ENCODE results near the gene AGAP1. TPM values are rescaled to one million over a fixed set of nuclear protein-coding genes. Genes with fewer than 3 reads are reported as not detected.
"Not testable (repeated sequence)": the region's sequence is repeated elsewhere in the genome, so short reads cannot be mapped to it uniquely, and the experiment has no call there.

Gene AGAP1
- total and polyA plus RNA-seq, 8 donors = 5.0 to 27.6 (median 17.4) TPM

- DNase-seq (no peak), ATAC-seq (no peak), FAIRE-seq (no peak)
- no peak overlapping the region for H3K27ac ChIP-seq
- H3K36me3 ChIP-seq = no peaks in the 10 kb centered on the region
- intact Hi-C loops (cut with DNase I) = no loop called here
- H3K4me1 ChIP-seq = no peaks in the 10 kb centered on the region
- no peak for TF ChIP-seq CTCF (IDR thresholded peaks at IDR 0.05)
- WGBS, 2 donors = 90 to 91% methylated on average over 12 of the region's 12 CpGs
- H3K4me3 ChIP-seq = no peak overlapping the region
- no peaks in the 10 kb centered on the region for H3K27me3 ChIP-seq
- no peaks in the 10 kb centered on the region for H3K9me3 ChIP-seq
Observed at GRCh38 chr2:236089271-236090026, 595.6 kb downstream of the AGAP1 start.

- WGBS, 2 donors = 92 to 99% methylated on average over 9 of the region's 9 CpGs
- intact Hi-C loops (cut with DNase I) = no loop called here
Observed at GRCh38 chr2:236090027-236090382, 596.2 kb downstream of the AGAP1 start.

GRCh38 chr2:236090826-236091225 is 597.0 kb downstream of the AGAP1 start:
- H3K27ac ChIP-seq; intact Hi-C loops (cut with DNase I); DNase-seq; H3K9me3 ChIP-seq; H3K4me3 ChIP-seq; H3K27me3 ChIP-seq; ATAC-seq; H3K4me1 ChIP-seq; H3K36me3 ChIP-seq; FAIRE-seq: not testable (repeated sequence)
- 97 to 98% methylated on average over 16 of the region's 16 CpGs for WGBS, 2 donors

More at GRCh38 chr2:236090027-236090382, 596.2 kb downstream of the AGAP1 start:
- DNase-seq = no peak
- no peaks in the 10 kb centered on the region for H3K4me1 ChIP-seq
- no peak overlapping the region for H3K4me3 ChIP-seq
- no peaks in the 10 kb centered on the region for H3K27me3 ChIP-seq
- no peak for ATAC-seq
- no peaks in the 10 kb centered on the region for H3K36me3 ChIP-seq
- H3K27ac ChIP-seq = no peak overlapping the region
- no peak for TF ChIP-seq CTCF (IDR thresholded peaks at IDR 0.05)
- FAIRE-seq = no peak
- H3K9me3 ChIP-seq = no peaks in the 10 kb centered on the region

GRCh38 chr2:236092714-236093113 is 598.9 kb downstream of the AGAP1 start:
- no peaks in the 10 kb centered on the region for H3K4me1 ChIP-seq
- no peak overlapping the region for H3K4me3 ChIP-seq
- H3K36me3 ChIP-seq = no peaks in the 10 kb centered on the region
- WGBS, 2 donors = 90 to 92% methylated on average over 4 of the region's 4 CpGs
- no peaks in the 10 kb centered on the region for H3K27me3 ChIP-seq
- DNase-seq = no peak
- FAIRE-seq = no peak
- no peak for ATAC-seq
- intact Hi-C loops (cut with DNase I) = no loop called here
- H3K9me3 ChIP-seq = no peaks in the 10 kb centered on the region
- no peak overlapping the region for H3K27ac ChIP-seq
- TF ChIP-seq CTCF (IDR thresholded peaks at IDR 0.05) = no peak

- FAIRE-seq = no peak
- intact Hi-C loops (cut with DNase I) = no loop called here
Observed at GRCh38 chr2:236093134-236093533, 599.3 kb downstream of the AGAP1 start.

More at GRCh38 chr2:236093134-236093533, 599.3 kb downstream of the AGAP1 start:
- no peak for TF ChIP-seq CTCF (IDR thresholded peaks at IDR 0.05)
- H3K4me3 ChIP-seq = no peak overlapping the region
- no peaks in the 10 kb centered on the region for H3K36me3 ChIP-seq
- WGBS, 2 donors = 86% methylated on average over 6 of the region's 6 CpGs
- H3K27ac ChIP-seq = no peak overlapping the region
- DNase-seq (no peak), ATAC-seq (no peak)
- H3K27me3 ChIP-seq = no peaks in the 10 kb centered on the region
- no peaks in the 10 kb centered on the region for H3K9me3 ChIP-seq
- no peaks in the 10 kb centered on the region for H3K4me1 ChIP-seq
